ENCODE measurements around the gene CFAP58. TPM values are rescaled to one million over a fixed set of nuclear protein-coding genes. Genes with fewer than 3 reads are reported as not detected.

CFAP58 gene
- total RNA-seq, 4 donors from 2014 or later = 0.71 to 1.6 (median 1.0) TPM

DNA sequence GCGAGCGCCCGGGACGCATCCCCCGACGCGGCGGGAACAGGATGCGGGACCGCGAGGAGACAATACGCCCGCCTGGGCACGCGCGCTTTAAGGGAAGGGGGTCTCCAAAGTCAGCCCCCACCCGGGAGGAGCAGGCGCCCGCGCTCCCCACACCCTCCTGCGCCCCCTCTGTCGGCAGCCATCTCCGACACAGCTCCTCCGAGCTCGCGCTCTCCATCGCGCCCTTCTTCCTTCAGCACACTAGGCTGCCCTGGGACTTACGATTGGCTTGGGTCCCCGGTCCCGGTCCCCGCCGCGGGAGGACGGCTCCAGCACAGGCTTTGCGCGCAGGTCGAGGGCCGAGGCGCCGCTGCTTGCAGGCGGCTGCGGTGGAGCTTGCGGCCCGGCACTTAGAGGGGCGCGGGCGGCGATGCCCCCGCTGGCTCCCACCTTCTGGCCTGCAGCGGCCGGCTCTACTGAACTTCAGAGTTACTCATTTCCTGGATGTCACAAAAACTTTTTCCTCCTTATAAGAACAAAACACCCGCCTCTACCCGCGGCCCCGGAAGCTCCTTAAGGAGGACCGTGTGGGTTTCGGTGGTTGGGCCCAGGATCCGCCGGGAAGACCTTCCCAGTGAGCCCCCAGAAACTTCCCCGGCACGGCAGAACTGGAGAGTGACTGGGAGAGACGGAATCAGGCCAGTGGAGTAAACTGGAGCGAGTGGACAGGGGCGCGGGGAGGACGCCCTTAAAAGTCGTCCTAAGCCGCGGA is 15.5 kb upstream of the CFAP58 start, which contains the start of gene ITPRIP:
Gene ITPRIP (minus strand): TSS at position 481 of the 751 bp plus-strand sequence. CDS start 22,414 bp downstream, outside the sequence.
- H3K27ac ChIP-seq (replicated peaks in 1 of 4) = peak within 1 kb of the TSS; percentile 97 to 100 (median 98)
- H3K36me3 ChIP-seq = peaks cover 0 to 19% (median 3%) of the 10 kb centered on the region in 4 donors
- intact Hi-C loops (cut with DNase I) = loop anchor here (2.0 kb wide), 1 partner anchor 35 kb away; no protein-coding TSS in a partner anchor
- H3K27me3 ChIP-seq = no peaks in the 10 kb centered on the region
- DNase-seq (ENCODE audit: extremely low spot score) = peak; percentile 96
- H3K4me3 ChIP-seq = peak within 1 kb of the TSS; percentile 77 to 98 (median 90)
- TF ChIP-seq EP300 (IDR thresholded peaks at IDR 0.05) (no peak), POLR2AphosphoS5 (IDR thresholded peaks at IDR 0.05) (peak; percentile 96 to 99), POLR2A (IDR thresholded peaks at IDR 0.05; ENCODE audit: low read depth) (peak; percentile 95)
- TF ChIP-seq, protein P1, sequence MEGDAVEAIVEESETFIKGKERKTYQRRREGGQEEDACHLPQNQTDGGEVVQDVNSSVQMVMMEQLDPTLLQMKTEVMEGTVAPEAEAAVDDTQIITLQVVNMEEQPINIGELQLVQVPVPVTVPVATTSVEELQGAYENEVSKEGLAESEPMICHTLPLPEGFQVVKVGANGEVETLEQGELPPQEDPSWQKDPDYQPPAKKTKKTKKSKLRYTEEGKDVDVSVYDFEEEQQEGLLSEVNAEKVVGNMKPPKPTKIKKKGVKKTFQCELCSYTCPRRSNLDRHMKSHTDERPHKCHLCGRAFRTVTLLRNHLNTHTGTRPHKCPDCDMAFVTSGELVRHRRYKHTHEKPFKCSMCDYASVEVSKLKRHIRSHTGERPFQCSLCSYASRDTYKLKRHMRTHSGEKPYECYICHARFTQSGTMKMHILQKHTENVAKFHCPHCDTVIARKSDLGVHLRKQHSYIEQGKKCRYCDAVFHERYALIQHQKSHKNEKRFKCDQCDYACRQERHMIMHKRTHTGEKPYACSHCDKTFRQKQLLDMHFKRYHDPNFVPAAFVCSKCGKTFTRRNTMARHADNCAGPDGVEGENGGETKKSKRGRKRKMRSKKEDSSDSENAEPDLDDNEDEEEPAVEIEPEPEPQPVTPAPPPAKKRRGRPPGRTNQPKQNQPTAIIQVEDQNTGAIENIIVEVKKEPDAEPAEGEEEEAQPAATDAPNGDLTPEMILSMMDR (IDR thresholded peaks at IDR 0.05) = peak in 1 of 3 experiments; percentile 2
- WGBS = 2% methylated on average over 10 of the region's 70 CpGs
- no peaks in the 10 kb centered on the region for H3K9me3 ChIP-seq
- H3K4me1 ChIP-seq = peaks cover 51 to 65% (median 62%) of the 10 kb centered on the region in 4 donors

DNA sequence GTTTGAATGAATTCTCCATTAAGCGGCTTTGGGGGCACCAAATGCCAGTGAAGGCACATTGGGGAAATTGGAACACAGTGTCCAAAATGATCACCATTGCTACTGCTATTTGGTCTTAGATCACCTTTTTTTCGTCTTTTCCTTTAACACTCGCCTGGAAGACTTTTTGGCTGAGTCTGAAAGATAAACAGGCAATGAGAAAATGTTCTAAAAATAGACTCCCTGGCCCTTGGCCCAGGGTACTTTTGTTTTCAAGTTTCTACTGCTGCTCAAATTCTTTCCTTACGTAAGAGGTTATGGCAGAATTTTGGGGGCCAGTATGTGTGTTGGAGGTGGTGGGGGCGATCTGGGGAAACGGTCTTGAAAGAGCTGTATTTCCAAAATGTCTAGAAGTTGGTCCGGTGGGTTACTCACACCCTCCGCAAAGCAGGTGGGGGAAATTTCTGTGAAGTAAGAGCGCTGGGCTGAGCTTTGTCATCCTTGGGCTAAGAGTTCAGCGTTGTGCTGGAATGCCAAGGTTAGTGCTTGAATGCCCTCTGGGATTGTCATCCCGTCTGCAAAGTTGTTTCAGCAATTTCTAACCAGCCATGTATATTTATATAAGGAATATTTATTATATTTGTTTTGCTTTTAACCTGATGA is 14.0 kb upstream of the CFAP58 start:
- H3K27me3 ChIP-seq = no peaks in the 10 kb centered on the region
- peaks cover 0 to 5% (median 2%) of the 10 kb centered on the region in 4 donors for H3K36me3 ChIP-seq
- 10% methylated on average over 11 of the region's 11 CpGs for WGBS
- DNase-seq (ENCODE audit: extremely low spot score) = no peak
- intact Hi-C loops (cut with DNase I) = loop anchor here (2.0 kb wide), 1 partner anchor 37 kb away; no protein-coding TSS in a partner anchor
- peak overlapping the region; percentile 77 to 98 (median 90) for H3K4me3 ChIP-seq
- no peaks in the 10 kb centered on the region for H3K9me3 ChIP-seq
- peak overlapping the region; percentile 97 to 100 (median 98) for H3K27ac ChIP-seq (replicated peaks in 1 of 4)
- no peak for TF ChIP-seq POLR2A (IDR thresholded peaks at IDR 0.05; ENCODE audit: low read depth)
- TF ChIP-seq POLR2AphosphoS5 (IDR thresholded peaks at IDR 0.05) = peak; percentile 25 to 54
- H3K4me1 ChIP-seq = peaks cover 36 to 53% (median 50%) of the 10 kb centered on the region in 4 donors

DNA sequence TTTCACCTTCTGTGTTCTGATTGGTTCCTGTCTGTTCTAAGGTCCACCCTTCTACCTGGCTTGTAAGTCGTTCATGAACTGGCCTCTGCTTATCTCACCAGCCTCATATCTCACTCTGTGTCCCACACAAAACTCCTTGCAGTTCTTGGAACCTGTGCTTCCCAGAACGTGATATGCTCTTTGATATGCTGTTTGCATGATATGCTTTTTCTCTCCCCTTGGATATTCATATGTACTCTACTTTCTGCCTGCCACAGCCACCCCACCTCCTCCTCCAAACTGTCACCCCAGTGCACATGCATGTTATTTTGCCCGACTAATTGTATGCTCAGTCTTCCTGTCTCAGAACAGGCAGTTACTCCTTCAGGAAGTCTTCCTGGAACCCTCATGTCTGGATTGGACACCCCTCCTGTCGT is 13.5 kb upstream of the CFAP58 start:
- peaks cover 31 to 48% (median 45%) of the 10 kb centered on the region in 4 donors for H3K4me1 ChIP-seq
- H3K27me3 ChIP-seq = no peaks in the 10 kb centered on the region
- intact Hi-C loops (cut with DNase I) = no loop called here
- H3K36me3 ChIP-seq = no peaks in the 10 kb centered on the region
- TF ChIP-seq POLR2AphosphoS5 (IDR thresholded peaks at IDR 0.05) (no peak), POLR2A (IDR thresholded peaks at IDR 0.05; ENCODE audit: low read depth) (no peak), EP300 (IDR thresholded peaks at IDR 0.05) (no peak)
- TF ChIP-seq, protein P1 (IDR thresholded peaks at IDR 0.05) = no peak
- H3K9me3 ChIP-seq = no peaks in the 10 kb centered on the region
- no peak for DNase-seq (ENCODE audit: extremely low spot score)
- H3K27ac ChIP-seq (replicated peaks in 1 of 4) = peak overlapping the region; percentile 97 to 100 (median 98)
- 17% methylated on average over 4 of the region's 4 CpGs for WGBS
- peak overlapping the region in 3 of 4 donors; percentile 88 to 98 (median 93) for H3K4me3 ChIP-seq

DNA sequence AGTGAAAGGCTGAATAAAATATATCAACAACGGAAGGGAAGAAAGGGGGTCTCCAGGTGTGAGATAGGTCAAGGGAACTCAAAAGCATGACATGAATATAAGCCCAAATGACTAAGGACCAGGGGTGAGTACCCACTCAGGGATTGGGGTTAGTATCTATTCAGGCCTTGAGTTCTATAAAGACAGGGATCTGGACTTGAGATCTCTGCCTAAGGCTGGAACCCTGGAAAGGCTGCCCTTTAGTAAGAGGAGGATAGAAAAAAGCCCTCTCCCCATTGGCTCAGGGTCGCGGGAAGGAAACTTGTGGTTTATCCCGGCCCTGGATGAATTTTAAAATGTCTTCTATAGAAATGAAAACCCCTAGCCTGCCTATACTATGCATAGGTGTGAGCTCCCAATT is 13.0 kb upstream of the CFAP58 start:
- peaks cover 26 to 42% (median 39%) of the 10 kb centered on the region in 4 donors for H3K4me1 ChIP-seq
- intact Hi-C loops (cut with DNase I) = no loop called here
- DNase-seq (ENCODE audit: extremely low spot score) = no peak
- no peaks in the 10 kb centered on the region for H3K27me3 ChIP-seq
- TF ChIP-seq EP300 (IDR thresholded peaks at IDR 0.05) = no peak
- no peak for TF ChIP-seq POLR2A (IDR thresholded peaks at IDR 0.05; ENCODE audit: low read depth)
- TF ChIP-seq, protein P1 (IDR thresholded peaks at IDR 0.05) = no peak
- no peak for TF ChIP-seq POLR2AphosphoS5 (IDR thresholded peaks at IDR 0.05)
- no peaks in the 10 kb centered on the region for H3K36me3 ChIP-seq
- 81% methylated on average over 4 of the region's 4 CpGs for WGBS
- no peaks in the 10 kb centered on the region for H3K9me3 ChIP-seq
- H3K27ac ChIP-seq (replicated peaks in 1 of 4) = peak overlapping the region; percentile 97 to 100 (median 98)
- H3K4me3 ChIP-seq = no peak overlapping the region

DNA sequence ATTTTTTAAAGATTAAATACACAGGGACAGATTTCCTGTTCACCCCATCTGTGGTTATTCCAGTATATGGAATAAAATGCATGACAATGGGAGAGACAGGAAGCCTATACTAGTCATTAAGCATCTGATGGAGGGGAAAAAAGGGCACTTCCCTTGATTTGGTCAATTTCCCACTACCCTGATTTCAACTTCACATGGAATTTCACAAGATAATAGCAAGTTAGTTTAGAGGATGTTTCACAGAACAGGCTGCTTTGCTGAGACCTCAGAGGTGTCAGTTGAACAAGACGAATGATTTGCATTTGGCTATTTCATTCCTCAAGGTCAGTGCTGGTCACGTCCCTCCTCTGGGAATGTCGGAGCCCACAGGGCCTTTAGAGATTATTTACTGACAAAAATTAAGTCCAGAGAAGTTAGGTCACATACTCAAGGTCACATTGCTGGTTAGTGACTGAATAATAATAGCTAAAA is 10.7 kb upstream of the CFAP58 start:
- Histone ChIP-seq H3K9me3 (no peaks in the 10 kb centered on the region), H3K27me3 (no peaks in the 10 kb centered on the region), H3K4me3 (no peak overlapping the region), H3K27ac (replicated peaks in 1 of 4) (peak overlapping the region; percentile 7 to 68 (median 53)), H3K36me3 (no peaks in the 10 kb centered on the region), H3K4me1 (peaks cover 18 to 29% (median 26%) of the 10 kb centered on the region in 4 donors)
- peak; percentile 81 for DNase-seq (ENCODE audit: extremely low spot score)
- TF ChIP-seq EP300 (IDR thresholded peaks at IDR 0.05) (no peak), POLR2AphosphoS5 (IDR thresholded peaks at IDR 0.05) (peak in 1 of 2 donors; percentile 6), POLR2A (IDR thresholded peaks at IDR 0.05; ENCODE audit: low read depth) (no peak)
- TF ChIP-seq, protein P1 (IDR thresholded peaks at IDR 0.05) = no peak
- intact Hi-C loops (cut with DNase I) = no loop called here
- 7% methylated on average over 3 of the region's 3 CpGs for WGBS
